GM12878 (cell line): Measurements from ENCODE around the gene SSB. TPM values are rescaled to one million over a fixed set of nuclear protein-coding genes. Genes with fewer than 3 reads are reported as not detected.

Experiments
- BHLHE40 ChIP-seq, 2 experiments: fragments of 450-650 bp in 1 of 2; IDR thresholded peaks; 2 replicates each; pipeline ENCODE4 v1.6.1; 2011 to 2017; ENCODE audit warnings: low read depth in 2 of 2, borderline replicate concordance in 1 of 2, improper control_type of control experiment in 1 of 2, low read length in 1 of 2, mild to moderate bottlenecking in 1 of 2
- CHD4 ChIP-seq: fragments of 200-600 bp; sonication (generic); IDR thresholded peaks from 2 replicates; pipeline ENCODE4 v1.6.1; 2016; ENCODE audit warnings: mild to moderate bottlenecking
- HDAC6 ChIP-seq: fragments of 200-600 bp; sonication (generic); IDR thresholded peaks from one replicate; pipeline ENCODE4 v1.8.0; 2017; ENCODE audit warnings: antibody characterized with exemption; ENCODE audit not compliant: unreplicated experiment
- HSF1 ChIP-seq: fragments of 150-350 bp; IDR thresholded peaks from 2 replicates; pipeline ENCODE4 v1.6.1; 2014; ENCODE audit warnings: mild to moderate bottlenecking, low read depth, low read length
- JUNB ChIP-seq: IDR thresholded peaks from 2 replicates; pipeline ENCODE4 v1.6.1; 2016; ENCODE audit warnings: antibody characterized with exemption, mild to moderate bottlenecking
- JUND ChIP-seq: IDR thresholded peaks from 2 replicates; pipeline ENCODE4 v1.6.1; 2012; ENCODE audit warnings: low read depth, mild to moderate bottlenecking, low read length, improper control_type of control experiment, moderate library complexity
- NBN ChIP-seq: fragments of 450-650 bp; IDR thresholded peaks from 2 replicates; pipeline ENCODE4 v1.6.1; 2016
- NFIC ChIP-seq: IDR thresholded peaks from 2 replicates; pipeline ENCODE4 v1.6.1; 2012; ENCODE audit warnings: low read depth, mild to moderate bottlenecking, inconsistent platforms, low read length, moderate library complexity
- PAX5 ChIP-seq: IDR thresholded peaks from 2 replicates; pipeline ENCODE4 v1.6.1; 2011; ENCODE audit warnings: low read depth, low read length, borderline replicate concordance
- POLR2A ChIP-seq: IDR thresholded peaks from 2 replicates; pipeline ENCODE4 v1.6.1; 2011; ENCODE audit warnings: low read depth, mild to moderate bottlenecking, low read length
- POU2F2 ChIP-seq: IDR thresholded peaks from 3 replicates; pipeline ENCODE4 v1.6.1; 2011; ENCODE audit warnings: low read depth, mild to moderate bottlenecking, low read length, borderline replicate concordance
- PRDM15 ChIP-seq: fragments of 450-650 bp; formaldehyde crosslinking; IDR thresholded peaks from 2 replicates; pipeline ENCODE4 v1.4.0; 2020; ENCODE audit warnings: mild to moderate bottlenecking, moderate library complexity
- RAD51 ChIP-seq: fragments of 450-650 bp; IDR thresholded peaks from 2 replicates; pipeline ENCODE4 v1.6.1; 2016; ENCODE audit warnings: moderate library complexity, mild to moderate bottlenecking, inconsistent platforms
- RB1 ChIP-seq: fragments of 450-650 bp; formaldehyde crosslinking; IDR thresholded peaks from 2 replicates; pipeline ENCODE4 v1.6.1; 2017; ENCODE audit warnings: mild to moderate bottlenecking, borderline replicate concordance
- RELA ChIP-seq: fragments of 450-650 bp; IDR thresholded peaks from 2 replicates; pipeline ENCODE4 v1.8.0; 2014; ENCODE audit warnings: borderline replicate concordance; ENCODE audit not compliant: partially characterized antibody
- STAT3 ChIP-seq: IDR thresholded peaks from 2 replicates; pipeline ENCODE4 v1.6.1; 2011; ENCODE audit warnings: low read depth, low read length, improper control_type of control experiment
- TAF1 ChIP-seq: IDR thresholded peaks from 2 replicates; pipeline ENCODE4 v1.6.1; 2011; ENCODE audit warnings: mild to moderate bottlenecking, low read depth, low read length, borderline replicate concordance
- TCF7 ChIP-seq: IDR thresholded peaks from 2 replicates; pipeline ENCODE4 v1.6.1; 2014; ENCODE audit warnings: antibody characterized with exemption, borderline replicate concordance
- WRNIP1 ChIP-seq: IDR thresholded peaks from 2 replicates; pipeline ENCODE4 v1.6.1; 2011; ENCODE audit warnings: low read depth, low read length, improper control_type of control experiment, borderline replicate concordance
- ZBTB40 ChIP-seq: fragments of 450-650 bp; IDR thresholded peaks from 2 replicates; pipeline ENCODE4 v1.6.1; 2016; ENCODE audit warnings: mild to moderate bottlenecking, moderate library complexity, borderline replicate concordance
- polyA plus RNA-seq, 11 experiments: library from polyadenylated mRNA; depleted of rRNA in 4 of 11; unstranded in 6 of 11; stranded (reverse) in 5 of 11; fragments of >200 nt; fragmentation: Nextera tagmentation in 4 of 11; fragmentation: Illumina TruSeq in 1 of 11; extraction: Ambion mirVana in 4 of 11; extraction: Trizol in 1 of 11; gene quantifications; 1 replicate in 1 of 11; 2 replicates in 10 of 11; pipeline versions ENCODE4 v1.2.1 to v1.2.3, GENCODE V29; 2011 to 2016; ENCODE audit warnings: inconsistent platforms in 2 of 11, missing spikeins in 2 of 11, low read depth in 1 of 11
- total RNA-seq, 4 experiments: library from RNA; depleted of rRNA in 3 of 4; stranded (reverse); fragments of >200 nt in 3 of 4; fragmentation: Illumina TruSeq in 1 of 4; extraction: Trizol in 1 of 4; gene quantifications; 2 replicates each; pipeline versions ENCODE4 v1.2.1 to v1.2.3, GENCODE V29; 2013 to 2021

The SSB gene
- total and polyA plus RNA-seq, 10 of the 15 experiments (the other 5 are each of a cell fraction or from before 2014, with no cell fraction given): 103 to 313 (median 200) TPM

- TF ChIP-seq PRDM15 (CRISPR knock-in tag): no peak
- no peak for TF ChIP-seq RAD51
- no peak for TF ChIP-seq STAT3
- TF ChIP-seq RB1: peak; percentile 84; the same call in 1 of the 2 replicates
- peak; percentile 17; the same call in 1 of the 2 replicates for TF ChIP-seq PAX5
- peak; percentile 35; the same call in 1 of the 3 replicates for TF ChIP-seq POU2F2
- no peak for TF ChIP-seq NFIC
- no peak for TF ChIP-seq TCF7
- TF ChIP-seq JUNB: no peak
- 0 out of 2 replicates have a peak, but pooled peaks have one; percentile 62 for TF ChIP-seq HSF1
- TF ChIP-seq WRNIP1: no peak
- TF ChIP-seq ZBTB40: no peak
- TF ChIP-seq JUND: no peak
- TF ChIP-seq CHD4: no peak
- peak; percentile 95 for TF ChIP-seq POLR2A
- no peak for TF ChIP-seq NBN
- TF ChIP-seq HDAC6: no peak
- TF ChIP-seq RELA: peak; percentile 48
- peak; percentile 67; the same call in 1 of the 2 replicates for TF ChIP-seq TAF1
- TF ChIP-seq BHLHE40 (IDR thresholded peaks at IDR 0.05; ENCODE audit: borderline replicate concordance in 1 of 2, low read depth in 2 of 2, low read length in 1 of 2): peak; percentile 78 to 93; a peak in 3 of 4 replicates
Measured at GRCh38 chr2:169824373-169825333, 26.0 kb downstream of the SSB start, which contains the start of gene METTL5 (continued).
